Neural cell (in vitro differentiated cells): ENCODE data around the gene PIK3R1. TPM values are rescaled to one million over a fixed set of nuclear protein-coding genes. Genes with fewer than 3 reads are reported as not detected.

Experiments used
- H2AFZ ChIP-seq: fragments of 200-600, 300-800 bp; sonication (generic), shearing (Covaris generic); 2 replicates; pipeline ENCODE4 v1.6.0; 2014; ENCODE audit warnings: low read depth, mild to moderate bottlenecking, antibody characterized with exemption, low read length, moderate library complexity
- H3F3A ChIP-seq: fragments of 200-600 bp; shearing (Covaris generic); 2 replicates; pipeline ENCODE4 v1.6.1; 2016; ENCODE audit warnings: mild to moderate bottlenecking, moderate library complexity, mixed read lengths, antibody characterized with exemption, low read length; ENCODE audit not compliant: insufficient read depth, poor library complexity, severe bottlenecking
- H3K27ac ChIP-seq: fragments of 200-600, 300-800 bp; sonication (generic), shearing (Covaris generic); 2 replicates; pipeline ENCODE4 v1.5.1; 2014; ENCODE audit warnings: mild to moderate bottlenecking, low read length, moderate library complexity
- H3K27me3 ChIP-seq: fragments of 300-800, 200-600 bp; sonication (generic), shearing (Covaris generic); 2 replicates; pipeline ENCODE4 v1.6.0; 2014; ENCODE audit warnings: mild to moderate bottlenecking, low read depth, low read length, moderate library complexity; ENCODE audit not compliant: insufficient read depth
- H3K36me3 ChIP-seq: fragments of 300-800, 200-600 bp; sonication (generic), shearing (Covaris generic); 2 replicates; pipeline ENCODE4 v1.5.1; 2014; ENCODE audit warnings: mild to moderate bottlenecking, antibody characterized with exemption, low read length, moderate library complexity; ENCODE audit not compliant: insufficient read depth
- H3K4me2 ChIP-seq: fragments of 300-800, 200-600 bp; sonication (generic), shearing (Covaris generic); 2 replicates; pipeline ENCODE4 v1.6.0; 2014; ENCODE audit warnings: mild to moderate bottlenecking, low read length
- H3K4me3 ChIP-seq: fragments of 300-800, 200-600 bp; sonication (generic), shearing (Covaris generic); 2 replicates; pipeline ENCODE4 v1.5.1; 2014; ENCODE audit warnings: mild to moderate bottlenecking, low read length, moderate library complexity
- H3K79me2 ChIP-seq: fragments of 200-600 bp; shearing (Covaris generic); replicated peaks from 2 replicates; pipeline ENCODE4 v1.6.0; 2014; ENCODE audit warnings: mild to moderate bottlenecking, low read length, moderate library complexity; ENCODE audit not compliant: insufficient read depth
- H3K9ac ChIP-seq: fragments of 300-800, 200-600 bp; sonication (generic), shearing (Covaris generic); 2 replicates; pipeline ENCODE4 v1.6.1; 2016; ENCODE audit warnings: mild to moderate bottlenecking, low read length, mixed read lengths
- H3K9me2 ChIP-seq: fragments of 200-600 bp; shearing (Covaris generic); 2 replicates; pipeline ENCODE4 v1.6.1; 2016; ENCODE audit warnings: mild to moderate bottlenecking, low read length, mixed read lengths; ENCODE audit not compliant: insufficient read depth
- H3K9me3 ChIP-seq: fragments of 200-600, 300-800 bp; sonication (generic), shearing (Covaris generic); 2 replicates; pipeline ENCODE4 v1.6.1; 2016; ENCODE audit warnings: mild to moderate bottlenecking, mixed run types, low read length, moderate library complexity, mixed read lengths
- H4K20me1 ChIP-seq: fragments of 200-600 bp; shearing (Covaris generic); 2 replicates; pipeline ENCODE4 v1.6.1; 2016; ENCODE audit warnings: mild to moderate bottlenecking, mixed run types; ENCODE audit not compliant: insufficient read depth
- EP300 ChIP-seq: fragments of 450-650 bp; conservative IDR thresholded peaks from 2 replicates; pipeline ENCODE4 v1.6.1; 2014; ENCODE audit warnings: antibody characterized with exemption, mild to moderate bottlenecking, moderate library complexity; ENCODE audit not compliant: poor library complexity, severe bottlenecking
- EZH2 ChIP-seq: fragments of 200-600, 300-800 bp; shearing (Covaris generic), sonication (generic); IDR thresholded peaks from 2 replicates; pipeline ENCODE4 v1.6.1; 2014; ENCODE audit warnings: antibody characterized with exemption, low read length, borderline replicate concordance, mild to moderate bottlenecking; ENCODE audit not compliant: insufficient read depth, poor library complexity, severe bottlenecking
- MXI1 ChIP-seq: fragments of 450-650 bp; conservative IDR thresholded peaks from 2 replicates; pipeline ENCODE4 v1.6.1; 2014; ENCODE audit warnings: antibody characterized with exemption, mild to moderate bottlenecking; ENCODE audit not compliant: poor library complexity, severe bottlenecking
- POLR2AphosphoS5 ChIP-seq: IDR thresholded peaks from 2 replicates; pipeline ENCODE4 v1.6.1; 2012
- RAD21 ChIP-seq: fragments of 450-650 bp; conservative IDR thresholded peaks from 2 replicates; pipeline ENCODE4 v1.6.1; 2014; ENCODE audit warnings: antibody characterized with exemption, mild to moderate bottlenecking, moderate library complexity
- SMC3 ChIP-seq: fragments of 450-650 bp; conservative IDR thresholded peaks from 2 replicates; pipeline ENCODE4 v1.6.1; 2014; ENCODE audit warnings: antibody characterized with exemption, mild to moderate bottlenecking, moderate library complexity; ENCODE audit not compliant: poor library complexity
- TAF1 ChIP-seq: IDR thresholded peaks from 2 replicates; pipeline ENCODE4 v1.6.1; 2012; ENCODE audit warnings: low read depth
- polyA plus RNA-seq: library from polyadenylated mRNA; depleted of rRNA; stranded (reverse); fragments of >200 nt; gene quantifications from 2 replicates; pipeline ENCODE4 v1.2.3, GENCODE V29; 2014
- TF ChIP-seq, protein P1 (sequence below): fragments of 450-650 bp; IDR thresholded peaks from 2 replicates; pipeline ENCODE4 v1.5.1; 2014; ENCODE audit warnings: antibody characterized with exemption, mild to moderate bottlenecking, moderate library complexity; ENCODE audit not compliant: poor library complexity, severe bottlenecking
- TF ChIP-seq, protein P2 (sequence below): IDR thresholded peaks from 2 replicates; pipeline ENCODE4 v1.6.1; 2012; ENCODE audit warnings: borderline replicate concordance

The PIK3R1 gene
- polyA plus RNA-seq, 1 donor from 2014 or later: 41.9 TPM

DNA sequence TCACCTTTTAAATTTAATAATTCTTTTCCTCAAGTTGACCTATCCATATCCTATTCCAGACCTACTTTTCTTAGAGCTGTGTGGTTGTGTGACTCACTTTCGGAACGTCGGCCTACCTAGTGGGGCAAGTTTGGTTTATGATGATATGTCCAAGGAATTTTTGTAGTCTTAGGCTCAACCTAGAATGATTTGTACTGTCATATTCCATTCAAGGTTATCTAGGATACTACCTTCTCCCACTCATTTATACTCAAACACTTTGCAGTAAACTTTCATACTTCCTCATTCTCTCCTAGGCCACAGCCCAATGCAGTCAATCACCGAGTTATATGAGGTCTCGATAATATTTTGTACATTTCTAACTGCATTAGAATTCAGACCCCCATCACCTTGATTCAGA lies 61.9 kb downstream of the PIK3R1 start:
- no peak overlapping the region for H2AFZ ChIP-seq
- H4K20me1 ChIP-seq: no peaks in the 10 kb centered on the region
- TF ChIP-seq SMC3 (no peak), POLR2AphosphoS5 (no peak), MXI1 (no peak)
- no peak overlapping the region for H3K9ac ChIP-seq
- no peak overlapping the region for H3K27ac ChIP-seq
- H3K9me2 ChIP-seq: no peaks in the 10 kb centered on the region
- H3K79me2 ChIP-seq: no peaks in the 10 kb centered on the region
- no peaks in the 10 kb centered on the region for H3K9me3 ChIP-seq
- peaks cover 4% of the 10 kb centered on the region for H3K36me3 ChIP-seq
- no peaks in the 10 kb centered on the region for H3K27me3 ChIP-seq
- no peaks in the 10 kb centered on the region for H3F3A ChIP-seq
- H3K4me3 ChIP-seq: no peak overlapping the region
- H3K4me2 ChIP-seq: no peak overlapping the region

DNA sequence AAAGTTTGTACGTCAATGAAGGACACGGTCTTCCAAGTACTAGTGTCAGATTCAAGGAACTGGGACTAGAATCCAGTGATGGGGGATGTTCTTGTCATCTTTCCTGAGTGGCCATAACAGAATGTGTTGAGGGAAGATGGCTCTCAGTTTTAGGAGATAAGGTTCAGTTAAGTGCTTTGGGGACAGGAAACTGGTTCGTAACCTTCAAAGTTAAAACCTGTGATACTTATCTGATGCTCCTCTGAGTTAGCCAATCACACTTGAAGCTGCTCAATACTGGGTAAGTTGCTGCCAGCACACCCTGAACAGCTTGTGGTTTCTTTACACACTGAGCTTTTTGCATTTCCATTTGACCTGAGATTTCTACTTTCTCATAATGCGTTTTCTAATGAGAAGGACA lies 64.4 kb downstream of the PIK3R1 start:
- H3K79me2 ChIP-seq: no peaks in the 10 kb centered on the region
- TF ChIP-seq EZH2 (no peak), EP300 (no peak), POLR2AphosphoS5 (no peak), TAF1 (no peak), MXI1 (no peak), SMC3 (no peak), RAD21 (no peak)
- TF ChIP-seq, protein P1, sequence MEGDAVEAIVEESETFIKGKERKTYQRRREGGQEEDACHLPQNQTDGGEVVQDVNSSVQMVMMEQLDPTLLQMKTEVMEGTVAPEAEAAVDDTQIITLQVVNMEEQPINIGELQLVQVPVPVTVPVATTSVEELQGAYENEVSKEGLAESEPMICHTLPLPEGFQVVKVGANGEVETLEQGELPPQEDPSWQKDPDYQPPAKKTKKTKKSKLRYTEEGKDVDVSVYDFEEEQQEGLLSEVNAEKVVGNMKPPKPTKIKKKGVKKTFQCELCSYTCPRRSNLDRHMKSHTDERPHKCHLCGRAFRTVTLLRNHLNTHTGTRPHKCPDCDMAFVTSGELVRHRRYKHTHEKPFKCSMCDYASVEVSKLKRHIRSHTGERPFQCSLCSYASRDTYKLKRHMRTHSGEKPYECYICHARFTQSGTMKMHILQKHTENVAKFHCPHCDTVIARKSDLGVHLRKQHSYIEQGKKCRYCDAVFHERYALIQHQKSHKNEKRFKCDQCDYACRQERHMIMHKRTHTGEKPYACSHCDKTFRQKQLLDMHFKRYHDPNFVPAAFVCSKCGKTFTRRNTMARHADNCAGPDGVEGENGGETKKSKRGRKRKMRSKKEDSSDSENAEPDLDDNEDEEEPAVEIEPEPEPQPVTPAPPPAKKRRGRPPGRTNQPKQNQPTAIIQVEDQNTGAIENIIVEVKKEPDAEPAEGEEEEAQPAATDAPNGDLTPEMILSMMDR: no peak
- TF ChIP-seq, protein P2, sequence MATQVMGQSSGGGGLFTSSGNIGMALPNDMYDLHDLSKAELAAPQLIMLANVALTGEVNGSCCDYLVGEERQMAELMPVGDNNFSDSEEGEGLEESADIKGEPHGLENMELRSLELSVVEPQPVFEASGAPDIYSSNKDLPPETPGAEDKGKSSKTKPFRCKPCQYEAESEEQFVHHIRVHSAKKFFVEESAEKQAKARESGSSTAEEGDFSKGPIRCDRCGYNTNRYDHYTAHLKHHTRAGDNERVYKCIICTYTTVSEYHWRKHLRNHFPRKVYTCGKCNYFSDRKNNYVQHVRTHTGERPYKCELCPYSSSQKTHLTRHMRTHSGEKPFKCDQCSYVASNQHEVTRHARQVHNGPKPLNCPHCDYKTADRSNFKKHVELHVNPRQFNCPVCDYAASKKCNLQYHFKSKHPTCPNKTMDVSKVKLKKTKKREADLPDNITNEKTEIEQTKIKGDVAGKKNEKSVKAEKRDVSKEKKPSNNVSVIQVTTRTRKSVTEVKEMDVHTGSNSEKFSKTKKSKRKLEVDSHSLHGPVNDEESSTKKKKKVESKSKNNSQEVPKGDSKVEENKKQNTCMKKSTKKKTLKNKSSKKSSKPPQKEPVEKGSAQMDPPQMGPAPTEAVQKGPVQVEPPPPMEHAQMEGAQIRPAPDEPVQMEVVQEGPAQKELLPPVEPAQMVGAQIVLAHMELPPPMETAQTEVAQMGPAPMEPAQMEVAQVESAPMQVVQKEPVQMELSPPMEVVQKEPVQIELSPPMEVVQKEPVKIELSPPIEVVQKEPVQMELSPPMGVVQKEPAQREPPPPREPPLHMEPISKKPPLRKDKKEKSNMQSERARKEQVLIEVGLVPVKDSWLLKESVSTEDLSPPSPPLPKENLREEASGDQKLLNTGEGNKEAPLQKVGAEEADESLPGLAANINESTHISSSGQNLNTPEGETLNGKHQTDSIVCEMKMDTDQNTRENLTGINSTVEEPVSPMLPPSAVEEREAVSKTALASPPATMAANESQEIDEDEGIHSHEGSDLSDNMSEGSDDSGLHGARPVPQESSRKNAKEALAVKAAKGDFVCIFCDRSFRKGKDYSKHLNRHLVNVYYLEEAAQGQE: no peak
- no peak overlapping the region for H3K4me3 ChIP-seq
- no peaks in the 10 kb centered on the region for H4K20me1 ChIP-seq
- no peak overlapping the region for H3K4me2 ChIP-seq
- H2AFZ ChIP-seq: no peak overlapping the region
- no peaks in the 10 kb centered on the region for H3K9me3 ChIP-seq
- peaks cover 4% of the 10 kb centered on the region for H3K36me3 ChIP-seq
- H3K27ac ChIP-seq: no peak overlapping the region
- H3K27me3 ChIP-seq: no peaks in the 10 kb centered on the region
- H3K9ac ChIP-seq: no peak overlapping the region
- no peaks in the 10 kb centered on the region for H3F3A ChIP-seq
- H3K9me2 ChIP-seq: no peaks in the 10 kb centered on the region

DNA sequence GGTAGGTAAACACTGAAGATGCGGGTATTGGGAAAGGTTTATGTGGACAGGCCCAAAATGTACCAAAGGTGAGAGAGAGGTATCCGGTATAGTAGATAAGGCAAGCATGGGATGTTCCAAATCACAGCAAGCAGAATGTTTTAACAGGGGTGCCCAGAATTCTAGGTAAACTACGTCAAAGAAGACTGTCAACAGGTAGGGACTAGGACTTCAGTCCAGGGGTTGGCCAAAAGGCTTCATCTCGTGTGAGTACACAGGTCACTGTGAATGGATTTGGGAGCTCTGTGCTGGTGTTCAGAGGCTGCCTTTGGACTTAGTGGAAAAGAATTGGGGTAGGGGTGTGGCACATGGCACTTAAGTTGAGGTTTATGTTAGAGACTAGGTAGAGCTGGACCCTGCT lies 66.4 kb downstream of the PIK3R1 start:
- peaks cover 4% of the 10 kb centered on the region for H3K36me3 ChIP-seq
- TF ChIP-seq, protein P2: no peak
- TF ChIP-seq RAD21: no peak
- TF ChIP-seq TAF1: no peak
- no peak for TF ChIP-seq MXI1
- TF ChIP-seq, protein P1: no peak
- no peak for TF ChIP-seq EZH2
- TF ChIP-seq EP300: no peak
- no peak for TF ChIP-seq POLR2AphosphoS5
- no peak for TF ChIP-seq SMC3
- no peaks in the 10 kb centered on the region for H3K27me3 ChIP-seq
- H4K20me1 ChIP-seq: no peaks in the 10 kb centered on the region
- no peak overlapping the region for H3K4me2 ChIP-seq
- H3K9ac ChIP-seq: no peak overlapping the region
- no peak overlapping the region for H3K27ac ChIP-seq
- no peaks in the 10 kb centered on the region for H3K79me2 ChIP-seq
- H3K4me3 ChIP-seq: no peak overlapping the region
- no peaks in the 10 kb centered on the region for H3K9me3 ChIP-seq
- H3K9me2 ChIP-seq: no peaks in the 10 kb centered on the region
- H2AFZ ChIP-seq: no peak overlapping the region
- no peaks in the 10 kb centered on the region for H3F3A ChIP-seq
